H9 (cell line): ENCODE results near the gene GM2A. TPM values are rescaled to one million over a fixed set of nuclear protein-coding genes. Genes with fewer than 3 reads are reported as not detected.
A peak's percentile ranks its signal among the peaks of the same experiment; 100 is the strongest.

Experiments
- DNase-seq: peaks from one replicate; pipeline ENCODE4 v3.0.0-alpha.2; 2017
- H2AFZ ChIP-seq: one replicate; pipeline ENCODE4 v1.6.1; 2013; ENCODE audit warnings: mild to moderate bottlenecking, low read length, control low read depth, moderate library complexity
- H2AK5ac ChIP-seq: 2 replicates; pipeline ENCODE4 v1.6.1; 2013; ENCODE audit warnings: low read length, control low read depth, mixed read lengths; ENCODE audit not compliant: insufficient read length
- H2BK120ac ChIP-seq: one replicate; pipeline ENCODE4 v1.6.1; 2013; ENCODE audit warnings: low read depth, mild to moderate bottlenecking, low read length, control low read depth, inconsistent platforms; ENCODE audit not compliant: poor library complexity, severe bottlenecking
- H2BK12ac ChIP-seq: 2 replicates; pipeline ENCODE4 v1.6.1; 2013; ENCODE audit warnings: low read length, control low read depth, mixed read lengths, low read depth; ENCODE audit not compliant: insufficient read length
- H2BK15ac ChIP-seq: 2 replicates; pipeline ENCODE4 v1.6.1; 2013; ENCODE audit warnings: low read depth, low read length, control low read depth
- H2BK20ac ChIP-seq: one replicate; pipeline ENCODE4 v1.6.1; 2013; ENCODE audit warnings: low read depth, mild to moderate bottlenecking, low read length, control low read depth, inconsistent platforms; ENCODE audit not compliant: poor library complexity, severe bottlenecking
- H2BK5ac ChIP-seq: 2 replicates; pipeline ENCODE4 v1.6.1; 2013; ENCODE audit warnings: low read length, control low read depth, mixed read lengths; ENCODE audit not compliant: insufficient read length
- H3K14ac ChIP-seq: 2 replicates; pipeline ENCODE4 v1.6.1; 2013; ENCODE audit warnings: low read length, control low read depth; ENCODE audit not compliant: insufficient read depth
- H3K18ac ChIP-seq: 2 replicates; pipeline ENCODE4 v1.6.1; 2013; ENCODE audit warnings: low read depth, mild to moderate bottlenecking, mixed read lengths, low read length, control low read depth; ENCODE audit not compliant: insufficient read length
- H3K23ac ChIP-seq: 2 replicates; pipeline ENCODE4 v1.6.1; 2013; ENCODE audit warnings: low read length, control low read depth, mixed read lengths, low read depth; ENCODE audit not compliant: insufficient read length
- H3K23me2 ChIP-seq: 2 replicates; pipeline ENCODE4 v1.6.1; 2013; ENCODE audit warnings: low read depth, mild to moderate bottlenecking, mixed read lengths, low read length, control low read depth; ENCODE audit not compliant: insufficient read length, poor library complexity, severe bottlenecking
- H3K27ac ChIP-seq: 2 replicates; pipeline ENCODE4 v1.5.1; 2013; ENCODE audit warnings: low read length, control low read depth, mixed read lengths, low read depth; ENCODE audit not compliant: insufficient read length
- H3K27me3 ChIP-seq: 2 replicates; pipeline ENCODE4 v1.6.1; 2013; ENCODE audit warnings: low read length, control low read depth, inconsistent platforms; ENCODE audit not compliant: insufficient read depth
- H3K4ac ChIP-seq: 2 replicates; pipeline ENCODE4 v1.6.1; 2013; ENCODE audit warnings: low read depth, mild to moderate bottlenecking, control low read depth, inconsistent platforms, low read length, moderate library complexity
- H3K4me1 ChIP-seq: 2 replicates; pipeline ENCODE4 v1.6.1; 2013; ENCODE audit warnings: low read length, control low read depth, inconsistent platforms; ENCODE audit not compliant: insufficient read depth
- H3K4me2 ChIP-seq: 2 replicates; pipeline ENCODE4 v1.6.1; 2013; ENCODE audit warnings: low read length, control low read depth, mixed read lengths; ENCODE audit not compliant: insufficient read length, insufficient read depth
- H3K56ac ChIP-seq: 2 replicates; pipeline ENCODE4 v1.6.1; 2013; ENCODE audit warnings: low read depth, mild to moderate bottlenecking, mixed read lengths, low read length, control low read depth; ENCODE audit not compliant: insufficient read length
- H3K79me1 ChIP-seq: 2 replicates; pipeline ENCODE4 v1.6.1; 2013; ENCODE audit warnings: low read depth, mild to moderate bottlenecking, moderate library complexity, low read length, control low read depth, inconsistent platforms; ENCODE audit not compliant: insufficient read depth, poor library complexity, severe bottlenecking
- H3K79me2 ChIP-seq: 2 replicates; pipeline ENCODE4 v1.6.1; 2013; ENCODE audit warnings: low read length, control low read depth, inconsistent platforms; ENCODE audit not compliant: insufficient read depth
- H3K9ac ChIP-seq: 2 replicates; pipeline ENCODE4 v1.6.1; 2013; ENCODE audit warnings: low read length, control low read depth, mixed read lengths; ENCODE audit not compliant: insufficient read length; ENCODE audit errors: extremely low read depth
- H3K9me3 ChIP-seq: one replicate; pipeline ENCODE4 v1.6.1; 2013; ENCODE audit warnings: low read depth, low read length, inconsistent platforms; ENCODE audit not compliant: control insufficient read depth
- H3T11ph ChIP-seq: one replicate; pipeline ENCODE4 v1.6.1; 2013; ENCODE audit warnings: mild to moderate bottlenecking, low read length, control low read depth, inconsistent platforms
- H4K20me1 ChIP-seq: one replicate; pipeline ENCODE4 v1.6.1; 2013; ENCODE audit not compliant: control insufficient read depth, insufficient read length, insufficient read depth
- H4K5ac ChIP-seq: 2 replicates; pipeline ENCODE4 v1.6.1; 2013; ENCODE audit warnings: low read depth, mild to moderate bottlenecking, mixed read lengths, low read length, control low read depth; ENCODE audit not compliant: insufficient read length
- H4K8ac ChIP-seq: replicated peaks from 2 replicates; pipeline ENCODE4 v1.6.1; 2013; ENCODE audit warnings: low read length, control low read depth, mixed read lengths, low read depth; ENCODE audit not compliant: insufficient read length
- H4K91ac ChIP-seq: 2 replicates; pipeline ENCODE4 v1.6.1; 2013; ENCODE audit warnings: low read depth, mild to moderate bottlenecking, moderate library complexity, mixed read lengths, low read length, control low read depth; ENCODE audit not compliant: insufficient read length
- H3K27ac Mint-ChIP-seq, 3 experiments: 2 replicates in 2 of 3; 3 replicates in 1 of 3; pipeline ENCODE4 v1.8.0; 2020 to 2021; ENCODE audit warnings: mixed read lengths in 3 of 3, mild to moderate bottlenecking in 1 of 3, moderate library complexity in 1 of 3
- H3K27me3 Mint-ChIP-seq: 2 replicates; pipeline ENCODE4 v1.8.0; 2021; ENCODE audit warnings: low read depth, mild to moderate bottlenecking, moderate library complexity, mixed read lengths
- H3K36me3 Mint-ChIP-seq, 3 experiments: 2 replicates in 2 of 3; 3 replicates in 1 of 3; pipeline ENCODE4 v1.8.0; 2020 to 2021; ENCODE audit warnings: low read depth in 3 of 3, mixed read lengths in 3 of 3; ENCODE audit not compliant: insufficient read depth in 1 of 3
- H3K4me1 Mint-ChIP-seq, 2 experiments: 2 replicates each; pipeline ENCODE4 v1.8.0; 2020; ENCODE audit warnings: mixed read lengths in 2 of 2
- H3K4me3 Mint-ChIP-seq, 2 experiments: 2 replicates in 1 of 2; 3 replicates in 1 of 2; pipeline ENCODE4 v1.8.0; 2020 to 2021; ENCODE audit warnings: mild to moderate bottlenecking in 2 of 2, mixed read lengths in 2 of 2, moderate library complexity in 1 of 2
- H3K9me3 Mint-ChIP-seq, 2 experiments: 2 replicates in 1 of 2; 3 replicates in 1 of 2; pipeline ENCODE4 v1.8.0; 2020; ENCODE audit warnings: mild to moderate bottlenecking in 2 of 2, mixed read lengths in 2 of 2, moderate library complexity in 1 of 2
- WGBS: extraction: QIAGEN DNeasy Blood & Tissue Kit; methylation state at CpG from one replicate; pipeline ENCODE4 v1.1.7; 2013; ENCODE audit warnings: missing lambda C conversion rate, low lambda C conversion rate, mixed read lengths; ENCODE audit not compliant: insufficient read length; ENCODE audit errors: extremely low coverage; 5-methylcytosine and 5-hydroxymethylcytosine counted together
- total RNA-seq: library from RNA; stranded (reverse); gene quantifications from 2 replicates; pipeline ENCODE4 v1.2.1, GENCODE V29; 2021
- TF ChIP-seq, protein P1 (sequence below): fragments of 200-600 bp; sonication (generic); conservative IDR thresholded peaks from 3 replicates; pipeline ENCODE4 v1.8.0; 2021; ENCODE audit warnings: antibody characterized with exemption, mild to moderate bottlenecking

The GM2A gene
- total RNA-seq, 1 experiment from 2014 or later, result 27.8 TPM

DNA sequence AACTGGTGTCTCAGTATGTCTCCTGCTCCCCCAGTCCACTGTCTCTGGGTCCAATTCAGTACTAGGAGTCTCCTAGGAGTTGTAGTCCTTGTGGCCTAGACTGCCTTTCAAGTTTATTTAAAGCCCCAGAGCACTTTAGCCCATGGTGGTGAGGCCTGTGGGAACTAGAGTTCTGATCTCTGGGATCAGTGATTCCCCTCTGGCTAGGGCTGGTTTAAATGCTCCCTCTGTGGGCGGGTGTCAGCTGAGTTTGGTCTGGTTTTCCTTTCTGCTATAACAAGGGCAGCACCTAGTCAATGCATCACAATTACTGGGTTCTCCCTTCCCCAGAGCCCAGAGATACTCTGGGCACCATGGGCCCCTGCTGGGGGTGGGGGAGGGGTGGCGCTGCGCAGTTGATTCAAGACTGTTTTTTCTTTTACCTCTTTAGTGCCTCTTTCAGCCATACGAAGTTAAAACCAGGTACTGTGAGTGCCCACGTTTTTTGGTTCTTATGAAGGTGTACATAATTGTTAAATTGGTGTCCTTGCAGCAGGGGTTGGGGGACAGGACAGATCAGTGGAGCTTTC is 59.9 kb downstream of the GM2A start:
- peaks cover 17 to 18% of the 10 kb centered on the region in 2 experiments for H3K4me1 Mint-ChIP-seq
- Histone ChIP-seq H3K4ac (no peak overlapping the region), H3K23me2 (no peaks in the 10 kb centered on the region), H3K27ac (no peak overlapping the region), H2BK5ac (no peak overlapping the region), H3K9ac (no peak overlapping the region), H2AFZ (no peak overlapping the region), H3K56ac (no peak overlapping the region), H3K23ac (no peak overlapping the region), H3K4me2 (no peak overlapping the region), H2BK20ac (no peak overlapping the region), H2BK120ac (no peak overlapping the region), H3K9me3 (no peaks in the 10 kb centered on the region), H2BK12ac (no peak overlapping the region), H4K5ac (no peak overlapping the region), H3K79me1 (no peaks in the 10 kb centered on the region), H2AK5ac (no peak overlapping the region), H4K91ac (no peak overlapping the region), H4K8ac (no peak overlapping the region), H3K27me3 (no peaks in the 10 kb centered on the region), H3K79me2 (no peaks in the 10 kb centered on the region), H3K4me1 (no peaks in the 10 kb centered on the region), H3K18ac (no peak overlapping the region), H2BK15ac (no peak overlapping the region), H3K14ac (no peak overlapping the region), H3T11ph (no peak overlapping the region), H4K20me1 (no peaks in the 10 kb centered on the region)
- TF ChIP-seq, protein P1, sequence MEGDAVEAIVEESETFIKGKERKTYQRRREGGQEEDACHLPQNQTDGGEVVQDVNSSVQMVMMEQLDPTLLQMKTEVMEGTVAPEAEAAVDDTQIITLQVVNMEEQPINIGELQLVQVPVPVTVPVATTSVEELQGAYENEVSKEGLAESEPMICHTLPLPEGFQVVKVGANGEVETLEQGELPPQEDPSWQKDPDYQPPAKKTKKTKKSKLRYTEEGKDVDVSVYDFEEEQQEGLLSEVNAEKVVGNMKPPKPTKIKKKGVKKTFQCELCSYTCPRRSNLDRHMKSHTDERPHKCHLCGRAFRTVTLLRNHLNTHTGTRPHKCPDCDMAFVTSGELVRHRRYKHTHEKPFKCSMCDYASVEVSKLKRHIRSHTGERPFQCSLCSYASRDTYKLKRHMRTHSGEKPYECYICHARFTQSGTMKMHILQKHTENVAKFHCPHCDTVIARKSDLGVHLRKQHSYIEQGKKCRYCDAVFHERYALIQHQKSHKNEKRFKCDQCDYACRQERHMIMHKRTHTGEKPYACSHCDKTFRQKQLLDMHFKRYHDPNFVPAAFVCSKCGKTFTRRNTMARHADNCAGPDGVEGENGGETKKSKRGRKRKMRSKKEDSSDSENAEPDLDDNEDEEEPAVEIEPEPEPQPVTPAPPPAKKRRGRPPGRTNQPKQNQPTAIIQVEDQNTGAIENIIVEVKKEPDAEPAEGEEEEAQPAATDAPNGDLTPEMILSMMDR, result no peak
- no peak overlapping the region for H3K4me3 Mint-ChIP-seq
- peaks cover 5 to 12% of the 10 kb centered on the region in 2 experiments; a peak in 3 of 5 replicates for H3K9me3 Mint-ChIP-seq
- WGBS, result no CpG with 5 or more reads among the region's 5 CpGs
- peak overlapping the region in 1 of 3 experiments; percentile 94; a peak in 1 of 7 replicates for H3K27ac Mint-ChIP-seq
- DNase-seq, result no peak
- H3K36me3 Mint-ChIP-seq, result peaks cover 0 to 4% (median 0%) of the 10 kb centered on the region in 3 experiments; a peak in 1 of 7 replicates
- H3K27me3 Mint-ChIP-seq, result no peaks in the 10 kb centered on the region; the same call in 1 of the 2 replicates
